SH-SY5Y (cell line): ENCODE measurements around the gene PDF.

ENCODE experiments used
- GATA2 ChIP-seq: IDR thresholded peaks from 2 replicates; pipeline ENCODE4 v1.6.1; 2011; ENCODE audit warnings: mild to moderate bottlenecking, low read depth, low read length
- GATA3 ChIP-seq: IDR thresholded peaks from 2 replicates; pipeline ENCODE4 v1.6.1; 2011; ENCODE audit warnings: low read depth, mild to moderate bottlenecking, low read length, moderate library complexity

DNA sequence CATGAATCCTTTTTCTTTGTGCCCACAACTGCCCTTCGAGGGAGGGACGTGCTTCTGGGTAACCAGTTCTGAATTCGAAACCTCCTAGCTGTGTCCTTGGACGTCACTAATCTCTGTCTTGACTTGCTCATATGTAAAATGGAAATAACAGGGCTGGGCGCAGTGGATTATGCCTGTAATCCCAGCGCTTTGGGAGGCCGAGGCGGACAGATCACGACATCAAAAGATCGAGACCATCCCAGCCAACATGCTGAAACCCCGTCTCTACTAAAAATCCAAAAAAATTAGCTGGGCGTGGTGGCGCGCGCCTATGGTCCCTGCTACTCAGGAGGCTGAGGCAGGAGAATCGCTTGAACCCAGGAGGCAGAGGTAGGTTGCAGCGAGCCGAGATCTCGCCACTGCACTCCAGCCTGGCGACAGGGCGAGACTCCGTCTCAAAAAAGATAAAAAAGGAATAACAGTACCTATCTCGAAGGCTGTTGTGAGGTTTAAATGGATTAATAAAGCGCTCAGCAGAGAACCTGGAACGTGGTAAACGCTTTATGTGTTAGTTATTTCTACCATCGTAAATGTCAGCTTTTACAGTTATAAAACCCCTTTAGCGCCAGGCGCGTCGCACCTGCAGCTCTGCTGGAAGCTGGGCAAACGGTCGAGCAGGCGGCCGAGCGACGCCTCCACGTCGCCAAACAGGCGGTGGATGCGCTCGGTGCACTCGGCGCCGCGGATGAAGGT is 8.3 kb upstream of the PDF start:
- TF ChIP-seq GATA2 (no peak), GATA3 (no peak)
